GM19452 (cell line): ENCODE measurements around the gene TMEM45B.
"Not testable (repeated sequence)": the region's sequence is repeated elsewhere in the genome, so short reads cannot be mapped to it uniquely, and the experiment has no call there.

Source experiments
- ATAC-seq: cut with Tn5 transposase; IDR thresholded peaks from one replicate; pipeline ENCODE4 v1.9.1; 2021; ENCODE audit not compliant: unreplicated experiment

TMEM45B gene

DNA sequence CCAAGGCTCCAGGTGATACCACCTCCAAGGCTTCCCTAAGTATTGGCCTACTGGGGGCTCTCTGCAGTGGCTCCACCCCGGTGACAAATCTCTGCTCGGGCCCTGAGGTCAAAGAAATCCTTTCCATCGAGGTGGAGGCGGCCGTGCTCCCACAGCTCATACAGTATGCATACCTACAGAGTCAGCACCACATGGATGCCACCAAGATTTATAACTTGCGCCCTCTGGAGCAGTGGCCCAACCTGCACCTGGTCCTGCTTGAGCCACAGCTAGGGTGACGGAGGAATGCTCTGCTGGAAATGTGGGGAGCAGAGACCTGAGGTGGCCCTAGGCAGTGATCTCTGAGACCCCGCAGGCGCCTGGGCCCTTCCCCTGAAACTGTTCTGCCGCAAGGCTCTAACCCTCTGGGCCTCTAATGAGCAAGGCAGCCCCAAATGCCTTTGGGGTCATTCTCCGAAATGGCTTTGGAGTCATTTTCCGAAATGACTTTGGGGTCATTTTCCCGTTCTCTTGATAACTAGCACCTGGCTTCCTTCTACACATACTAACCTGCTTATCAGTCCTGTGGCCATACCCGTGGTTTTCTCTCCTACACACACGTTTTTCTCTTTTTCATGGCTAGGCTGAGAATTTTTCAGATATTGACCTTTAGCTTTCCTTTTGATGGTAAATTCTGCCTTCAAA, 33.9 kb downstream of the TMEM45B start:
- no peak for ATAC-seq

- no peak for ATAC-seq
These were observed 36.6 kb downstream of the TMEM45B start for GRCh38 chr11:129852125-129852740.

DNA sequence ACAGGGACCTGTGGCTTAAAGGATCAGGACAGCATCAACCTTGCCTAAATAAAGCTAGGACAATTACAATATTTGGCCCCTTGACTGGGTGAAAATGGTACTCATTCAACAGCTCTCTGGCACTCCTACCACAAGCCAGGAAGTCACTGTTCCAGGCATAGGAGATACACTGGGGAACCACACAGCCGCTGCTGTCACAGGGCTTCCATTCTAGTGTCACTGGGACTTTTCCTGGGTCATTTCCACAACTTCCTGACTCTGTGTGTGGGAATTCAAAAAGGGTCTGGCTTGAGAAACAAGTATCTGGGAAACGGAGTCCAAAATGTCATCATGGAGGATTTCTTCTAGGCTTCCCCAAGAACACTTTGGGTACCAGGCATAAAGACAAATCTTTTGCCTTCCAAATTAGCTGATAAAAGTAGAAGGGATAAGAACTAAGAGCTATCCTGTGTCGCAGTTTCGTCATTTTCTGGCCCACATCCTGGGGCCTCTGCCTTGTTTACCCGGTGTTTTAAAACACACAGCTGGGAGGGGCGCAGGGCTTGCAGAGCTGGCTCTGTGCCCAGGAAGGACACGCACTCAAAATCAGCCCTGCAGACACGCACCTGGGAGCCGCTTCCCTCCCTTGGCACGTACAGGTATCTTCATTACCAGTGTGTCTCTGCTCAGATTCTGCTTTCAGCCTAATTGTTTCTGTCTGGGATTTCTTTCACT, 38.0 kb downstream of the TMEM45B start:
- ATAC-seq, result no peak

- no peak for ATAC-seq
These were observed 38.7 kb downstream of the TMEM45B start for GRCh38 chr11:129854232-129854805.

DNA sequence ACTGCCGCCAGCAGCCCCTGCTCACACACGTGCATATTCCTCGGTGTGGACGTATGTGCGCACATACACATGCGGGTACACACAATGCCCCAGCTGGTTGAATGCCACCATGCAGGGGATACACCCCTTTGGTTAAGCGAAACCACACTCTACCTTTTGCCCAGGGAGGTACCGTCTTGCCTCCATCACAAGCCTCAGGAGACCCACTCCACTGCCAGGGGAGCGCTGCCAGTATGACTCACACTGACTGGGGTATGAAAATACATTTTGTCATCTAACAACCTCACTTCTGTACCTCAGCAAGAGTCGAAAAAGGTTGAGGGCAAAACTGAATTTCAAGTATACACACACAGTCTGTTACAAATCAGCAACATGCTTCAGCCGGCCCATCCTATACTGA, 39.4 kb downstream of the TMEM45B start:
- no peak for ATAC-seq

DNA sequence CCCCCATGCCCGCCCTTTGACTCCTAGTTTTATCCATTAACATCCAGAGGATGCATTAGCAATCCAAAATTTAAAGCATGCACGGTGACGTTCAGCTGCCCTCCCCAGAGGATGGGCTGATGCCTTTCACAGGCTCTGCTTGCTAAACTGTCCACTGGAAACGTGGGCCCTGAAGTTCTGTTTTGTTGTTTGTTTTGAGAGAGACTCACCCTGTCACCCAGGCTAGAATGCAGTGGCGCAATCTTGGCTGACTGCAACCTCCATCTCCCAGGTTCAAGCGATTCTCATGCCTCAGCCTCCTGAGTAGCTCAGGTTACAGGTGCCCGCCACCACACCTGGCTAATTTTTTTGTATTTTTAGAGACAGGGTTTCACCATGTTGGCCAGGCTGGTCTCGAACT, 40.4 kb downstream of the TMEM45B start:
- ATAC-seq, result no peak

DNA sequence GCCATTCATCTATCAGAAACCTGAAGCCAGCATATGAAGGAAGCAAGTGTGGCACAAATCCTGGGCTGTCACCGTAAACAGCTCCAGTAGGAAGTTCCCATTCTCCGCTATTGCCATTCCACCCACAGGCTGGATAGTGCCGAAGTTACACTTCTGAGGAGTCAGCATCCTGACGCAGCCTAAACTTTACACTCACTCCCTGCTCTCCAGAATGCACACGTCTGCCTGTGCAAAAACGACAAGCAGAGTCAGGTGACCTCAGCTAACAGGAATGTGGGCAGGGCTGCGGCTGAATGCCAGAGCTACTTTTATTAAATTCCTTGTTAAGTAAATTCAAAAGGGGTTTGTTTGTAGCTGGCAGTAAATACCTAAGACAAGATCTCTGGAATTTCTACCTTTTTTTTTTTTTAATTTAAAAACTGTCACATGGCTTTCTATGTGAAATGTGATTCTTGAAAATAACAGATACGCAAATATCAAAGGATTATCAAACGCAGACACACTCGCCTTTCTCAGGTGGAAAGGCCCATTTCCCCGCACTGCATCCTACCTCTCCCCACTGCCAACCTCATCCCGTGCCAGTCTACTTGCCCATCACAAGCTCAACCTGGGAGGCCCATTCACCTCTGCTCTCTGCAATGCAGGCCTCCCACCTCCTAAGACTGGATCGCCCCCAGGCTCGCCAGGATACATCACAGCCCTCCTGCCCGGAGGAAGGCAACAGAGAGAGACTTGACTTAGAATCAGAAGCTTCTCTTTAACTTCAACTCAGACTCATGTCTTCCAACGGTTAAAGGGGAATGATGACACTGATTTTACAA, 46.3 kb downstream of the TMEM45B start:
- ATAC-seq, result no peak

GRCh38 chr11:129864811-129865210, 49.2 kb downstream of the TMEM45B start:
- no peak for ATAC-seq

DNA sequence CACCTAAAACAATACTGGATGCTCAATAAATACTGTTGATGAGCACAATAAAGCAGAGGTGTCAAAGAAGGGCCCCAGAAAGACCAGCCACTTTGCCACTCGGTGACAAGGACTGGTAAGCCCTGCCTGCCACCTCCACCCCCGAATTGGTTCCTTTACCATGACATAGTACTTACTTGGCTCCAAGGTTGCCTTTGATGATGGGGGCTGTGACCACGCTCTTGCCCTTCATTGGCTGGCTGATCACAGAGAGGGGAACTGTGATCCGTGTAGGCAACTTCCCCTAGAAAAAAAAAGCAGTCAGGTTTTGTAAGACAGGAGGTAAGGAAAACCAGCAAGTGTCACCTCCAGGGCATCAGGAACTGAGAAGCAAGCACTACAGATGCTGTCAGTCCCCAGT, 50.1 kb downstream of the TMEM45B start:
- no peak for ATAC-seq

DNA sequence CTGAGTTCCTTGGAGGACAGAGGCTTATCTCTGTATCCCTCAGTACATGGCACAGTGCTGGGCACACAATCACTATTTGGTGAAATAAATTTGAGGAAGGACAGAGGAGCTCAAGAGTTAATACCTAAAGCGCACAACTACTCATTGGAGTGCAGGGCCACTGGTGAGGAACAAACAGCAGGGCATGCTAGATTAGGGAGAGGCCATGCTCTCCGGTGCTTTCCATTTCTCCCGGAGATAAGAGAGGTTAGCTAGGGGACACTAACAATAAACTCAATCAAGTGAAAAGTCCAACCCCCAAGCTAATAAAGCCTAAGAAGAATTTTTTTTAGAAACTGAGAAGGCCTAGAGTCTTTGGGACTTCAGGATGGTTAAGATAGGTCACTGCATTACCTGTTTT, 50.7 kb downstream of the TMEM45B start:
- ATAC-seq, result no peak

GRCh38 chr11:129868626-129869025, 53.0 kb downstream of the TMEM45B start:
- not testable (repeated sequence) for ATAC-seq

DNA sequence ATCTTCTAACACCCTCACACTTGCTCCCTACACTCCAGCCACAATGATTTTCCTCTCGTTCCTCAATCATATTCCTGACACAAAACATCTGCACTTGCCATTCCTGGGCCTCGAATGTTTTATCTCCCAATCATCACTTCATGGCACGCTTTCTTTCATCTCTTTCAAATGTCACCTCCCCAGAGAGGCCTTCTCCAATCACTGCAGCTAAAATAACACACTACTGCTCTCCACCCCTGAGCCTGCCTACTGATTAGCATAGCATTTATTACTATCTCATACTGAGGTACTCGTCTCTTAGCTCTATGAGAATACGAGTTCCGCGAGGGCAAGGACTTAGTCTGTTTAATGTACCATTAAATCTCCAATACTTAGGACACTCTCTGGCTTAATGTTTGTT, 56.3 kb downstream of the TMEM45B start:
- ATAC-seq, result no peak

DNA sequence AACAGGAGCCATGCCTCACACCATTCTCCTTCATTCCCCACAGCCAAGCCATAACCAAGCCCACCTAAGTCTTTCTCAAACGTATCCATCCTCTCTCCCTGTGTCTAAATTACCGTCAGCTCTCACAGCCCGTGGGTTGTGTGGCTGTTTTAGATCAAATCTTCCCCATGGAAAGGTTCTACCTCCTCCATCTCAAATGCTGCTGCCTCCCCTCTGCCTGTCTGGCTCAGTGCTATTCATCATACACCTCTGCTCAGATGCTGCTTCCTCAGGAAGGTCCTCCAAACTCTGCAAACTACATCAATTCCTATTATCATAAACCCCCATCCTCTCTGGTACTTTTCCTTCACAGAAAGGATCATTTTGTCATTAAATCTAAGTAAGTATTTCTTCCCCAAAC, 64.7 kb downstream of the TMEM45B start:
- ATAC-seq, result no peak

DNA sequence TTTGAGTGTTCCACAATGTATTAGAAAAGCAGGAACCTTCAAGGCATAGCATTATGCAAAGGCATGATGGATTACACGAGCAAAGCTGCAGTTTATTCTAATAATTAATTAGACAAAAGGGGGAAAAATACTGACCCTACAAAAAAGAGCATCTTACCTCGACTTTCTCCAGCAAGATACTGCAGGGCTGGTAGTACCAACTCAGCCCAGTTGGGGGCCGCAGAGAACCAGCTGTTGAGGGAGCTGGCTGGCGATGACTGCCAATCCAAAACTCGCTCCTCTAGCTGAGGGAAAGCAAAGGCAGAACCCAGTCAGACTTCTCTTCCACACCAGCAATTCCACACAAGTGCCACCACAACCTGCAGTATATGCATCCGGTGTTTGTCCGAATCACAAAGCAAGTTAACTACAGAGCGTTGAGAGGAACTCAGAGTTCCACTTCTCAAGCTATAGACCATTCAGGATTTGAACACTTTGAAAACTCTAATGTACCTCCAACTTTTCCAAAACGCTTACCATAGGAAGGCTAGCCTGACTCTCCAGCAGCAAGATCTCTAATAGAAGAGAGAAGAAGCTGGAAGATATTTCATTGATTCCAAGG, 66.0 kb downstream of the TMEM45B start:
- no peak for ATAC-seq

GRCh38 chr11:129884581-129884980, 68.9 kb downstream of the TMEM45B start:
- ATAC-seq, result no peak

- ATAC-seq, result no peak
These were observed 69.7 kb downstream of the TMEM45B start for GRCh38 chr11:129885381-129885780.

GRCh38 chr11:129888451-129888850, 72.8 kb downstream of the TMEM45B start:
- ATAC-seq, result no peak

GRCh38 chr11:129894278-129895125, 78.9 kb downstream of the TMEM45B start:
- ATAC-seq, result peak; percentile 6

- ATAC-seq, result peak; percentile 95
These were observed 79.7 kb downstream of the TMEM45B start, which contains the start of gene NFRKB for GRCh38 chr11:129895126-129896041. Gene NFRKB, minus strand, starts transcription at chr11:129895578. Its CDS starts 2,729 bp downstream, at chr11:129892849.
